ENCODE measurements around the gene FBXW10B.
"Not testable (repeated sequence)": the region's sequence is repeated elsewhere in the genome, so short reads cannot be mapped to it uniquely, and the experiment has no call there.

Gene FBXW10B

DNA sequence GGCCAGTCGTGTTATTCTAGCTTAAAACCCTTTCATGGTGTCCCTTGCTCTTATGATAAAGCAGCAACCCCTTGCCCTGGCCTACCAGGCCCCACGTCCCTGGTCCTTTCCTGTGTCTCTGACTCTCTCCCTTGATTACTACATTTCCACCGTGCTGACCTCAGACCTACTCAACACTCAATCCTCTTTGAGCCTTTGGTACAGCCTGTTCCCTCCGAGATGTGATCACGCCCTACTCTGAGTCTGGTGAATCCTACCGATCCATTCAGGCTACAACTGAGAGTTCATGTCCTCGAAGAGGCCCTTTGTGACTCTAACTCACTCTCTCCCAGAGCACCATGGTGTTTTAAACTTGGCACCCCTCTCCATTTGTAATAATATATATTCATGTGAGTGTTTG lies 10.5 kb upstream of the FBXW10B start:
- DNase-seq = not testable (repeated sequence)

DNA sequence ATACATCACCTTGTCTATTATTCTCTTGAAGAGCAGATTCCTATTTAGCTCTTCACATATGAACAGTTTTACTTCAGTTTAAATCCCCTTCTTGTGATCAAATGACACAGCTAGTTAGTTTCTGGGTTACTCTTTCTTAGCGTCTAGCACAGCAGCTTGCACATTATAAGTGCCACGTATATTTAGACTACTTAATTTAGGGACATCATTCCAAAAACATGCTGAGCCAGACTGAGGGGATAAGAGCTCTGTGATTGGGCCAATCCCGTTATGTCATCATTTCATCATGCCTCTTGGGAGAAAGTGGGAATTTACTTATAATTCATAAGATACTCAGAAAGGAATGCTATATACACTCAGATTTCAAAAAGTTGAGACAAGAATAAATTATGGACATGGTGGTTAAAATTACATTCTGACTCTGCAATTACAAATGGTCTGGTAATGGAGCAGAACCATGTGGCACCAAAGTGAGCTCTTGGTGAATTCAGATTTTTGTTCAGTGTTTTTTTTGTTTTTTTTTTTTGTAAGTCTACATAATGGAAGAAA lies 4.2 kb upstream of the FBXW10B start:
- DNase-seq = peak in 1 of 2 experiments; percentile 16

- peak in 1 of 2 experiments; percentile 30 for DNase-seq
Measured at GRCh38 chr17:15623255-15623654, 3.8 kb upstream of the FBXW10B start.

GRCh38 chr17:15622124-15622523 lies 2.6 kb upstream of the FBXW10B start:
- DNase-seq = not testable (repeated sequence)

- not testable (repeated sequence) for DNase-seq
Measured at GRCh38 chr17:15616828-15617227, 2.7 kb downstream of the FBXW10B start.

- not testable (repeated sequence) for DNase-seq
Measured at GRCh38 chr17:15615850-15616249, 3.7 kb downstream of the FBXW10B start.

DNA sequence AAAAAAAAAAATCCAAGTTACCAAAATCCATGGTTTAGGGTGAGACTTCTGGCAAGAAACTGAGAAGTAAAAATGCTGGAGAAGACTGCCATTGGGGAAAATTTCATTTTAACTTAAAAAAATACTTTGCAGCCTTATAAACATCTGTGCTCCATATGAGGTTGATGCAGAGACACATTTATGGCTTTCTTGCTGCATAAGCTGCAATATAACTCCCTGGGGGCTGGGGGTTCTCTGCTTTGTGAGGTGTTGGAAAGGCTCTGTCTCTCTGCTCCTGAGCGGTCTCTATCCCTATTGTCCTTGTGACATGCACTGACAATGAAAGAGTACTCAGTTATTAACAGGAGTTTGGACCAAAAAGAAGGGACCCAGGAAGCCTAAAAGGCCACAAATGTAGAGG lies 6.4 kb downstream of the FBXW10B start:
- DNase-seq = not testable (repeated sequence)

DNA sequence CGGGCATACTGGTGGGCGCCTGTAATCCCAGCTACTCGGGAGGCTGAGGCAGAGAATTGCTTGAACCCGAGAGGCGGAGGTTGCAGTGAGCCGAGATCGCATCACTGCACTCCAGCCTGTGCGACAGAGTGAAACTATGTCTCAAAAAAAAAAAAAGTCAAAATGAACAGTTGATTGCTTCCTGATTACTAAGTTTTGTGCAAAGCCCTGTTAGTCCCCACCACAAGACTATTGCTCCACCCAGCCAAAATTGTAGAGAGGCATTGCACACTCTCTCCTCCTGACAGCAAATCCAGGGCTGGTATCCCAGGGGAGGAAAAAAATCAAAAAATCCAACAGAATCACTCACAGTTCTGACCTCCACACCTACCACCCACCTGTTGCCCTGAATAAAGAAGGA lies 26.5 kb downstream of the FBXW10B start:
- not testable (repeated sequence) for DNase-seq

DNA sequence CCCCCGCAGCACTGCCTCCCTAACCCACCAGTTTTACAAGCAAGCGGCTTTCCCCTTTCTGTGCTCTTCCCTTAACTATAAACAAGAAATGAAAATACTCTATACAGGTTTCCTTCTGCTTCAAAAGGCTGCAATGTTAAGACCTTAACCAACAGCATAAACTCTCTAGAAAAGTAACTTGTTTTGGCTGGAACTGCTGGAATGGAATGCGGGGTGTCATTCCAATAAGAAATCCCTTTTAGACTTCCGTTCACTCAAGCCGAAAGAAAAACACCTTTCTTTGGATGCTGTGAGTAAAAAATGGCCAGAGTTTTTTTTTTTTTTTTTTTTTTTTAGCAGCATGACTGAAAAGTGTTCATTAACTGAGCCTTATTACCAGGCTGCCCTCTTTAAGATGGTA lies 27.5 kb downstream of the FBXW10B start:
- not testable (repeated sequence) for DNase-seq

DNA sequence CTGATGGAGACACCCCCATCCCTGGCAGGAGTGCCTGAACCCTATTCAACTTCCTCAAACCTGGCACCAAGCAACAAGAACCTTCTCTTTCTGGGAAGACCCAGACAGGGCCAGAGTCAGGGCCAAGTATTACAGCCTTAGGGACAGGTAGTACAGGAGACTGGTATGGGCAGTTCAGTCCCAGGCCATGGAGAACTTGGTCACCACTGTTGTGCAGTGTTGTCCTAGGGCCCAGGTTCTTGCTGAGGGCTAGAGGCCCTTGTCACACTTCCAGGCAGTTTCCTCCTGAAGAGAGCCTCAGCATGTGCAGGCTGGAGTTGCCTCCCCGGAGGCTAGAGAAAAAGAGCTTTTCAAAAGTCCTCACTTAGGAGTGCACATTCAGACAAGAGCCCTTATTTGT lies 28.7 kb downstream of the FBXW10B start:
- DNase-seq = not testable (repeated sequence)

DNA sequence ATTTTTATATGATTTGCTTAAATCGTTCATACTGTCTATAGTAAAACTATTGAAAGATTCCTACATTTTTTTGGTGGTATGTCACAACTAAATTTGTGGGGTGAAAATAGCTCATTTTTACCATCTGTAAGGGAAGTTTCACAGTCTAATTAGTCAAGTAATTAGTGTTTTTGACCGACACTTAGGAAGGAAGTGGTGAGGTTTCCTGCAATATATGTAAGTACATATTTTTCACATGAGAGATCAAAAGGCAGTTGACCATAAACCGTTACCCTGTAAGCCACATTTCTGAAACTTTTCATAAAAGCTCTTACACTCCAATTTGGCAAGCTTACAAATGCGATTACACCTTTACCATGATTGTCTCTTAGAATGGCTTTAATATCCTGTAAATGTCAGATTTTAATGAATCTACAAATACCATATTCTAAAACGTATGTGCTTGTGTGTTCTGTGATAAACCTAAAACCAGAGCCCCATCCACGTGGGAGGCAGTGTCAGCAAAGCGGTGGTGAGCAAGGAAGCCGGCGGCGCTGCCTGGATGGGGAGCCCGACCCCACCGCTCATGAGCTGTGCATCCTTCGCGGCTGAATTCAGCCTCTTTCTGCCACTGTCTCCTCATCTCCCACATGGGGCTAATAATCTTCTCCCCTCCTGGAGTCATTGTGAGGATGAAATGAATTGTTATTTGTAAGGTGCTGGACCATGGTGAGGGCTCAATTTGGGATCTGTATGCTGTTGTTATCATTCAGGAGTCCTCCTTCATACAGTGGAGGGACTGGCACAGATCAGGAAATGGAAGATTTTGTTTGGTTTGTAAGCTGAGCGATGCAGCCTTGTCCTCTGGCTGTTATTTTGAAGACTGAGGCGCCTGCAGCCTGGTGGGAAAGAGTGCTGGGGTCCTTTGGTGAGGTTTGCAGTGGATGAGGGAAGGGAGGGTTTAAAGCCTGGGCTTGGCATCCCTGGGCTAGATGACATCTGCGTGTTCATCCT lies 29.7 kb downstream of the FBXW10B start:
- DNase-seq = not testable (repeated sequence)

DNA sequence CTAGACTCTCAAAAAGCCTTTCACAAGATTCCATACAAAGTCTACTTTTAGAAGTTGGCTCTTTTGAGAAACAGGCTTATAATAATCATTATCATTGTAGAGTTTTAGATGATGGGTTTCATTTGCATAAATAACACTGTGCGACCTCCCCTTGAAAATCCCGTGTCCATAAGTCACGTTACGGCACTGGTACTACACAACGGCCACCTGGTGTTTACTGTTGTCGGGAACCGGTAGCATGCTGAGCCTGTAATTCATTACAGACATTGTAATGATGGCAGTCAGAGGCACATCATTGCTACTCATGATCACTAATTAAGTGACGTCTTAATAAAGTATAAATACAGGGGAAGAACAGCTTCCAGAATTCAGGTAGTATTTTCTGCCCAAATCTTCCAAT lies 31.5 kb downstream of the FBXW10B start:
- DNase-seq = not testable (repeated sequence)

DNA sequence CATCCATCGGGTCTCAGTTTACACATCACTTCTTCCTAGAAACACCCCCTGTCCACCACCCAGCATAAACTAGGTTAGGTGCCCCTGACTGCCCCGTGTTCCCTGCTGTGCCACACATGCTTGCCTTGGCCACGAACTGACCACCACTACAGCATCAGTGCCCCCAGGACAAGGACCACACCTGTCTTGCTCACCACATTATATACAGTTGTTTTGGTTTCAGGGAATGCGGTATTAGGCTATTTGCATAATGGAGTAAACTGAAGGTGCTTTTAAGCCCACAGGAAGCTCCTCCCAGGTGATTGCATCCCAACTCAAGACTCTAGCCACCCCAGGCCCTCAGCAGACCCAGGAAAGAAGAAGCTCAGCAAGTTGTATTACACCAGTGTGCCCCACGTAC lies 36.2 kb downstream of the FBXW10B start:
- not testable (repeated sequence) for DNase-seq

- DNase-seq = not testable (repeated sequence)
Measured at GRCh38 chr17:15581462-15581861, 38.0 kb downstream of the FBXW10B start.

- DNase-seq = not testable (repeated sequence)
Measured at GRCh38 chr17:15576848-15577247, 42.7 kb downstream of the FBXW10B start.

- DNase-seq = not testable (repeated sequence)
Measured at GRCh38 chr17:15574660-15575059, 44.8 kb downstream of the FBXW10B start.

- DNase-seq = not testable (repeated sequence)
Measured at GRCh38 chr17:15573870-15574269, 45.6 kb downstream of the FBXW10B start.
